ENCODE measurements around the gene IP6K2.

DNA sequence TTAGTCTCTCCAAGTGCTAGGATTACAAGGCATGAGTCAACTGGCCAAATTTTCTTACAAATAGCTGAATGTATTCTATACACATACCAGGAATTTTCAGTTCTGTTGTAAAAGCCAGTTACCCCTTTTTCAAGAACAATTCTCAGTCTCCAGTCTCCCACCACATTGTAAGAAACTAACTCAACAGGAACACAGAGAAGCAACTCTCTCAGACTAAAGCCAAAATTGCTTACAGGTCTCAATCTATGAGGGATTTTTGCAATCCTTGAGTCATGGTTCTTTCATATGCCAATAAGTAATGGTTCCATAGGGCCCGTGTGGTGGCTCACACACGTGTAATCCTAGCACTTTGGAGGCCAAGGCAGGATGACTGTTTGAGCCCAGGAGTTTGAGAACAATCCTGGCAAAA lies 8.5 kb downstream of the IP6K2 start:
- TF ChIP-seq, protein P1, sequence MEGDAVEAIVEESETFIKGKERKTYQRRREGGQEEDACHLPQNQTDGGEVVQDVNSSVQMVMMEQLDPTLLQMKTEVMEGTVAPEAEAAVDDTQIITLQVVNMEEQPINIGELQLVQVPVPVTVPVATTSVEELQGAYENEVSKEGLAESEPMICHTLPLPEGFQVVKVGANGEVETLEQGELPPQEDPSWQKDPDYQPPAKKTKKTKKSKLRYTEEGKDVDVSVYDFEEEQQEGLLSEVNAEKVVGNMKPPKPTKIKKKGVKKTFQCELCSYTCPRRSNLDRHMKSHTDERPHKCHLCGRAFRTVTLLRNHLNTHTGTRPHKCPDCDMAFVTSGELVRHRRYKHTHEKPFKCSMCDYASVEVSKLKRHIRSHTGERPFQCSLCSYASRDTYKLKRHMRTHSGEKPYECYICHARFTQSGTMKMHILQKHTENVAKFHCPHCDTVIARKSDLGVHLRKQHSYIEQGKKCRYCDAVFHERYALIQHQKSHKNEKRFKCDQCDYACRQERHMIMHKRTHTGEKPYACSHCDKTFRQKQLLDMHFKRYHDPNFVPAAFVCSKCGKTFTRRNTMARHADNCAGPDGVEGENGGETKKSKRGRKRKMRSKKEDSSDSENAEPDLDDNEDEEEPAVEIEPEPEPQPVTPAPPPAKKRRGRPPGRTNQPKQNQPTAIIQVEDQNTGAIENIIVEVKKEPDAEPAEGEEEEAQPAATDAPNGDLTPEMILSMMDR (IDR thresholded peaks at IDR 0.05; ENCODE audit: low read length) = no peak
- no peak for TF ChIP-seq EZH2 (IDR thresholded peaks at IDR 0.05; ENCODE audit: borderline replicate concordance, low read length)
